ENCODE data around the gene MARCKS. TPM values are rescaled to one million over a fixed set of nuclear protein-coding genes. Genes with fewer than 3 reads are reported as not detected.

The MARCKS gene
- total RNA-seq, 1 donor from 2014 or later = 163 TPM

DNA sequence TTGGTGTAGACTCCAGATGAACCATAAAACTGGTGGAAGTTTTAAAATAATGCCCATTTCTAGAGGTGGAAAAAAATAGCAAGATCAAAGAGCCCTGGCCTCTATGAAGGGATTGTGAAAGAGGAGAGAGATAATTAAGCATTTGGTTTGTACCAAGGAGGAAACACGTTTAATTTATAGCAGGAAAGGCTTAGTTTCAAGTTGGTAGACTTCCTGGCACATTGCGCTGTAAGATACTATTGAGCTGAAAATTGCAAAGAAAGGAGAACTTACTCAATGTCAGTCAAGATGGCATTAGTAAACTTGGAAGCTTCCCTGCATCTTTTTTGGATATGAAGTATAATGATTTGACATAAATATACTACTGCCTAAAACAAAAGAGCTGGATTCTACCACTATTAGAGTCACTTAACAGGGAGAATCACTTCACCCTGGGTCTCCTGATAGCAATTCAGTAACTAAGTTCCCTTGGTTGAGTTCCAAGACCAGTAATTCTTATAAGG is 24.4 kb downstream of the MARCKS start:
- Mint-ChIP-seq H3K9me3 (no peaks in the 10 kb centered on the region), H3K36me3 (no peaks in the 10 kb centered on the region), H3K4me3 (no peak overlapping the region), H3K27me3 (ENCODE audit: insufficient read depth, low read depth) (peaks cover 3% of the 10 kb centered on the region), H3K4me1 (peaks cover 13% of the 10 kb centered on the region), H3K27ac (no peak overlapping the region)
- H3K79me2 ChIP-seq (ENCODE audit: low read depth) = no peaks in the 10 kb centered on the region
- H3F3A ChIP-seq (ENCODE audit: low read depth) = no peaks in the 10 kb centered on the region
- DNase-seq (ENCODE audit: low spot score) = no peak
- H3K4me3 ChIP-seq = no peak overlapping the region
- no peaks in the 10 kb centered on the region for H3K4me1 ChIP-seq
- no peak overlapping the region for H3K4me2 ChIP-seq
- no peaks in the 10 kb centered on the region for H3K36me3 ChIP-seq
- H2AFZ ChIP-seq (replicated peaks) = no peak overlapping the region
- TF ChIP-seq EZH2 (IDR thresholded peaks at IDR 0.05) (no peak), CTCF (IDR thresholded peaks at IDR 0.05) (no peak), EZH2phosphoT487 (IDR thresholded peaks at IDR 0.05) (no peak)
- H3K9ac ChIP-seq = no peak overlapping the region
- H3K27me3 ChIP-seq = no peaks in the 10 kb centered on the region
- no peak overlapping the region for H3K27ac ChIP-seq
- H3K9me3 ChIP-seq (ENCODE audit: low read depth) = no peaks in the 10 kb centered on the region
- no peaks in the 10 kb centered on the region for H4K20me1 ChIP-seq (ENCODE audit: low read depth)

GRCh38 chr6:113882336-113883022 is 25.3 kb downstream of the MARCKS start:
- no peaks in the 10 kb centered on the region for H3K4me1 ChIP-seq
- H3K27me3 Mint-ChIP-seq (ENCODE audit: insufficient read depth, low read depth) = peaks cover 3% of the 10 kb centered on the region
- no peaks in the 10 kb centered on the region for H4K20me1 ChIP-seq (ENCODE audit: low read depth)
- no peak overlapping the region for H2AFZ ChIP-seq (replicated peaks)
- H3K27me3 ChIP-seq = no peaks in the 10 kb centered on the region
- no peaks in the 10 kb centered on the region for H3K9me3 Mint-ChIP-seq
- H3K4me3 ChIP-seq = no peak overlapping the region
- no peak overlapping the region for H3K27ac ChIP-seq
- H3F3A ChIP-seq (ENCODE audit: low read depth) = no peaks in the 10 kb centered on the region
- DNase-seq (ENCODE audit: low spot score) = no peak
- no peaks in the 10 kb centered on the region for H3K36me3 Mint-ChIP-seq
- no peaks in the 10 kb centered on the region for H3K36me3 ChIP-seq
- no peaks in the 10 kb centered on the region for H3K9me3 ChIP-seq (ENCODE audit: low read depth)
- H3K4me1 Mint-ChIP-seq = peaks cover 13% of the 10 kb centered on the region
- H3K4me2 ChIP-seq = no peak overlapping the region
- TF ChIP-seq CTCF (IDR thresholded peaks at IDR 0.05) (no peak), EZH2phosphoT487 (IDR thresholded peaks at IDR 0.05) (no peak), EZH2 (IDR thresholded peaks at IDR 0.05) (no peak)
- H3K27ac Mint-ChIP-seq = no peak overlapping the region
- no peaks in the 10 kb centered on the region for H3K79me2 ChIP-seq (ENCODE audit: low read depth)
- no peak overlapping the region for H3K9ac ChIP-seq
- H3K4me3 Mint-ChIP-seq = no peak overlapping the region

DNA sequence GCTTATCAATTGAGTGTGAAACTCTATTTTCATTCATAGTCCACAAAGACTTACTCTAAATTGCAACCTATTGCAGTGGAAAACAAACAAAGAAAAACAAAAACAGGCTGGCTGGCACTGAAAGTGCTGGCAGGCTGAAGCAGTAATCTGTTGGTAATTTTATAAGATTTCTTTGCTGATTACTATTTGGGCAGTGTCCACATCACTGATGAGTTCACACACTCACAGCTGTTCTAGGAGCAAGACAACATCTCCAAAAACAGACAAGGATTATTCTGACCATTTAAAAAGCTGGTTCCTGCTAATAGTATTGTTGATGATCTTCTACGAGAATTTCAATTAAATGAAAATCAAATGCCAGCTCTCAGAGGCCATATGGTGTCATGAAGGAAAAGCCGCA is 26.9 kb downstream of the MARCKS start:
- no peaks in the 10 kb centered on the region for H3K79me2 ChIP-seq (ENCODE audit: low read depth)
- no peaks in the 10 kb centered on the region for H3K36me3 ChIP-seq
- Mint-ChIP-seq H3K36me3 (no peaks in the 10 kb centered on the region), H3K27ac (no peak overlapping the region), H3K27me3 (ENCODE audit: insufficient read depth, low read depth) (peaks cover 3% of the 10 kb centered on the region), H3K4me3 (no peak overlapping the region), H3K9me3 (no peaks in the 10 kb centered on the region), H3K4me1 (peaks cover 6% of the 10 kb centered on the region)
- no peak overlapping the region for H3K4me2 ChIP-seq
- TF ChIP-seq CTCF (IDR thresholded peaks at IDR 0.05) (no peak), EZH2 (IDR thresholded peaks at IDR 0.05) (no peak), EZH2phosphoT487 (IDR thresholded peaks at IDR 0.05) (no peak)
- no peak overlapping the region for H3K4me3 ChIP-seq
- no peaks in the 10 kb centered on the region for H3F3A ChIP-seq (ENCODE audit: low read depth)
- no peaks in the 10 kb centered on the region for H3K4me1 ChIP-seq
- H3K27ac ChIP-seq = no peak overlapping the region
- H2AFZ ChIP-seq (replicated peaks) = no peak overlapping the region
- H3K9ac ChIP-seq = no peak overlapping the region
- no peaks in the 10 kb centered on the region for H3K27me3 ChIP-seq
- no peak for DNase-seq (ENCODE audit: low spot score)
- H3K9me3 ChIP-seq (ENCODE audit: low read depth) = no peaks in the 10 kb centered on the region
- no peaks in the 10 kb centered on the region for H4K20me1 ChIP-seq (ENCODE audit: low read depth)
